ENCODE measurements around the gene CWC27.

- no peak for TF ChIP-seq CTCF (IDR thresholded peaks at IDR 0.05)
- no peak for TF ChIP-seq NR1H2 (CRISPR knock-in tag; IDR thresholded peaks at IDR 0.05)
- no peak for TF ChIP-seq E2F5 (CRISPR knock-in tag; IDR thresholded peaks at IDR 0.05)
- TF ChIP-seq, protein P1, sequence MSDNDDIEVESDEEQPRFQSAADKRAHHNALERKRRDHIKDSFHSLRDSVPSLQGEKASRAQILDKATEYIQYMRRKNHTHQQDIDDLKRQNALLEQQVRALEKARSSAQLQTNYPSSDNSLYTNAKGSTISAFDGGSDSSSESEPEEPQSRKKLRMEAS (CRISPR knock-in tag; IDR thresholded peaks at IDR 0.05), result no peak
- TF ChIP-seq, protein P2, sequence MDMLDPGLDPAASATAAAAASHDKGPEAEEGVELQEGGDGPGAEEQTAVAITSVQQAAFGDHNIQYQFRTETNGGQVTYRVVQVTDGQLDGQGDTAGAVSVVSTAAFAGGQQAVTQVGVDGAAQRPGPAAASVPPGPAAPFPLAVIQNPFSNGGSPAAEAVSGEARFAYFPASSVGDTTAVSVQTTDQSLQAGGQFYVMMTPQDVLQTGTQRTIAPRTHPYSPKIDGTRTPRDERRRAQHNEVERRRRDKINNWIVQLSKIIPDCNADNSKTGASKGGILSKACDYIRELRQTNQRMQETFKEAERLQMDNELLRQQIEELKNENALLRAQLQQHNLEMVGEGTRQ (CRISPR knock-in tag; IDR thresholded peaks at IDR 0.05), result no peak
- TF ChIP-seq CREB1 (CRISPR knock-in tag; IDR thresholded peaks at IDR 0.05), result no peak
- no peak for TF ChIP-seq TEAD4 (CRISPR knock-in tag; IDR thresholded peaks at IDR 0.05)
- TF ChIP-seq TP53 (CRISPR knock-in tag; IDR thresholded peaks at IDR 0.05), result no peak
- TF ChIP-seq, protein P3, sequence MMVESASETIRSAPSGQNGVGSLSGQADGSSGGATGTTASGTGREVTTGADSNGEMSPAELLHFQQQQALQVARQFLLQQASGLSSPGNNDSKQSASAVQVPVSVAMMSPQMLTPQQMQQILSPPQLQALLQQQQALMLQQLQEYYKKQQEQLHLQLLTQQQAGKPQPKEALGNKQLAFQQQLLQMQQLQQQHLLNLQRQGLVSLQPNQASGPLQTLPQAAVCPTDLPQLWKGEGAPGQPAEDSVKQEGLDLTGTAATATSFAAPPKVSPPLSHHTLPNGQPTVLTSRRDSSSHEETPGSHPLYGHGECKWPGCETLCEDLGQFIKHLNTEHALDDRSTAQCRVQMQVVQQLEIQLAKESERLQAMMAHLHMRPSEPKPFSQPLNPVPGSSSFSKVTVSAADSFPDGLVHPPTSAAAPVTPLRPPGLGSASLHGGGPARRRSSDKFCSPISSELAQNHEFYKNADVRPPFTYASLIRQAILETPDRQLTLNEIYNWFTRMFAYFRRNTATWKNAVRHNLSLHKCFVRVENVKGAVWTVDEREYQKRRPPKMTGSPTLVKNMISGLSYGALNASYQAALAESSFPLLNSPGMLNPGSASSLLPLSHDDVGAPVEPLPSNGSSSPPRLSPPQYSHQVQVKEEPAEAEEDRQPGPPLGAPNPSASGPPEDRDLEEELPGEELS (CRISPR knock-in tag; IDR thresholded peaks at IDR 0.05), result no peak
These were observed 162.1 kb downstream of the CWC27 start for GRCh38 chr5:64930672-64931318.

All from WTC11 (cell line).